Chondrocyte (in vitro differentiated cells): ENCODE results near the gene COQ2. TPM values are rescaled to one million over a fixed set of nuclear protein-coding genes. Genes with fewer than 3 reads are reported as not detected.

Experiments used
- DNase-seq: peaks from one replicate; pipeline ENCODE4 v3.0.0; 2021; ENCODE audit warnings: mixed read lengths, low spot score
- H3K27ac Mint-ChIP-seq: one replicate; pipeline ENCODE4 v1.8.0; 2021; ENCODE audit warnings: mild to moderate bottlenecking, moderate library complexity, mixed read lengths; ENCODE audit not compliant: unreplicated experiment
- H3K27me3 Mint-ChIP-seq: 2 replicates; pipeline ENCODE4 v1.8.0; 2021; ENCODE audit warnings: low read depth, mixed read lengths
- H3K36me3 Mint-ChIP-seq: 2 replicates; pipeline ENCODE4 v1.8.0; 2021; ENCODE audit warnings: low read depth, mixed read lengths
- H3K4me1 Mint-ChIP-seq: 2 replicates; pipeline ENCODE4 v1.8.0; 2021; ENCODE audit warnings: low read depth, mild to moderate bottlenecking, mixed read lengths
- H3K4me3 Mint-ChIP-seq: one replicate; pipeline ENCODE4 v1.8.0; 2021; ENCODE audit warnings: mild to moderate bottlenecking, moderate library complexity, mixed read lengths; ENCODE audit not compliant: unreplicated experiment
- H3K9me3 Mint-ChIP-seq: 2 replicates; pipeline ENCODE4 v1.8.0; 2021; ENCODE audit warnings: low read depth, mixed read lengths
- CTCF ChIP-seq: fragments of 200-600 bp; sonication (generic); IDR thresholded peaks from 2 replicates; pipeline ENCODE4 v1.5.0; 2021; ENCODE audit warnings: antibody characterized with exemption, mild to moderate bottlenecking, moderate library complexity
- total RNA-seq: library from RNA; stranded (reverse); gene quantifications from 3 replicates; pipeline ENCODE4 v1.2.1, GENCODE V29; 2021

Gene COQ2
- total RNA-seq, 1 donor from 2014 or later, result 8.5 TPM

- no peak for TF ChIP-seq CTCF
- H3K27ac Mint-ChIP-seq, result no peak overlapping the region
- no peak for DNase-seq
- H3K36me3 Mint-ChIP-seq, result no peaks in the 10 kb centered on the region
- H3K27me3 Mint-ChIP-seq, result no peaks in the 10 kb centered on the region
- H3K4me1 Mint-ChIP-seq, result no peaks in the 10 kb centered on the region
- H3K4me3 Mint-ChIP-seq, result no peak overlapping the region
- no peaks in the 10 kb centered on the region for H3K9me3 Mint-ChIP-seq
These were observed 56.4 kb downstream of the COQ2 start for GRCh38 chr4:83228231-83228630.

GRCh38 chr4:83224502-83225197 lies 59.9 kb downstream of the COQ2 start:
- no peak overlapping the region for H3K27ac Mint-ChIP-seq

GRCh38 chr4:83223781-83224180 lies 60.8 kb downstream of the COQ2 start:
- Mint-ChIP-seq H3K4me1 (no peaks in the 10 kb centered on the region), H3K27me3 (no peaks in the 10 kb centered on the region), H3K36me3 (no peaks in the 10 kb centered on the region), H3K9me3 (no peaks in the 10 kb centered on the region), H3K4me3 (no peak overlapping the region), H3K27ac (no peak overlapping the region)
- no peak for DNase-seq
- TF ChIP-seq CTCF, result no peak

More at GRCh38 chr4:83224502-83225197, 59.9 kb downstream of the COQ2 start:
- H3K4me3 Mint-ChIP-seq, result no peak overlapping the region
- no peaks in the 10 kb centered on the region for H3K4me1 Mint-ChIP-seq
- no peak for DNase-seq
- no peaks in the 10 kb centered on the region for H3K36me3 Mint-ChIP-seq
- H3K9me3 Mint-ChIP-seq, result no peaks in the 10 kb centered on the region
- H3K27me3 Mint-ChIP-seq, result no peaks in the 10 kb centered on the region
- no peak for TF ChIP-seq CTCF

DNA sequence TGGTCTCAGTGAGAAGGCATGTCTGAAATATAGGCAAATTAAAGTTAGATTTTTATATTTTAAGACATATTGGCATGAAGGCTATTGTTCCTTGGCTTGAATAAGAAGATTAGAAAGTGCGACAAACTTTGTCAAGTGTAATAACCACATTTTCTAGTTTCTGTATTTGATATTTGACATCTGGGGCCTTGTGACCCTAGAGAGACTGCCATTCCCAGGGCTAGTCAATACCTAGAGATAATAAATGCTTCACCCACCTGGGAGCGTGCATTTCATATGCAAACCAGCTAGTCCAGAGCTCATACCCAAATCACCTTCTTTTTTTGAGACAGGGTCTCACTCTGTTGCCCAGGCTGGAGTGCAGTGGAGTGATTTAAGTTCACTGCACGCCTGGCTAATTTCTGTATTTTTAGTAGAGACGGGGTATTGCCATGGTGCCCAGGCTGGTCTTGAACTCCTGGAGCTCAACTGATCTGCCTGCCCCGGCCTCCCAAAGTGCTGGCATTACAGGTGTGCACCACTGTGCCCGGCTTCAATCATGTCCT lies 62.6 kb downstream of the COQ2 start:
- H3K36me3 Mint-ChIP-seq, result no peaks in the 10 kb centered on the region
- no peaks in the 10 kb centered on the region for H3K9me3 Mint-ChIP-seq
- no peaks in the 10 kb centered on the region for H3K27me3 Mint-ChIP-seq
- H3K27ac Mint-ChIP-seq, result no peak overlapping the region
- no peak for TF ChIP-seq CTCF
- H3K4me1 Mint-ChIP-seq, result peaks cover 5% of the 10 kb centered on the region
- no peak overlapping the region for H3K4me3 Mint-ChIP-seq
- no peak for DNase-seq

GRCh38 chr4:83219344-83220331 lies 65.0 kb downstream of the COQ2 start:
- no peaks in the 10 kb centered on the region for H3K27me3 Mint-ChIP-seq
- H3K4me1 Mint-ChIP-seq, result peaks cover 5% of the 10 kb centered on the region
- no peak for DNase-seq

More at GRCh38 chr4:83219344-83220331, 65.0 kb downstream of the COQ2 start:
- no peak for TF ChIP-seq CTCF
- no peaks in the 10 kb centered on the region for H3K36me3 Mint-ChIP-seq
- H3K9me3 Mint-ChIP-seq, result no peaks in the 10 kb centered on the region
- no peak overlapping the region for H3K4me3 Mint-ChIP-seq
- no peak overlapping the region for H3K27ac Mint-ChIP-seq
